NOMO-1 (cell line): ENCODE data around the gene UNC13C.

ENCODE experiments used
- DNase-seq, 2 experiments: peaks; one replicate each; lab custom pipeline; 2025; ENCODE audit not compliant: unreplicated experiment in 2 of 2; lab: John Stamatoyannopoulos, UW

Gene UNC13C

DNA sequence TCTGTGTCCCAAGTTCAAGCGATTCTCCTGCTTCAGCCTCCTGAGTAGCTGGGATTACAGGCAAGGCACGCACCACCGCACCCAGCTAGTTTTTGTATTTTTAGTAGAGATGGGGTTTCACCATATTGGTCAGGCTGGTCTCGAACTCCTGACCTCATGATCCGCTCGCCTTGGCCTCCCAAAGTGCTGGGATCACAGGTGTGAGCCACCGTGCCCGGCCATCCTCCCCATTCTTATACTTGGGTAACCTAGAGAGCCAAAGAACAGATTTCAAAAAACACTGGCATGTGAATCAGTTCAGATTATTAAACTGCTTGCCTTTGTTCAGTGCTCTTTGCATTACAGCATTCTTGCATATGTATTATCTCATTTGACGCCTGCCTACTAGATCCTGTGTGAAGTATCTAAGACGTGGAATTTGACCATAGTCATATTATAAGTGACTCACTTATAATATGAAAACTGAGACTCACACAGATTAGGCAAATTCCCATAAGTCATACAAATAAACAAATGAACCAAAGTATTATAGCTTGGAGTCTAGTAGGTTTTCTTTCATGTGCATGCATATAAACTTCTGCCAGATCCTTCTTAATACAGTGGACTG lies 123.5 kb downstream of the UNC13C start:
- no peak for DNase-seq

DNA sequence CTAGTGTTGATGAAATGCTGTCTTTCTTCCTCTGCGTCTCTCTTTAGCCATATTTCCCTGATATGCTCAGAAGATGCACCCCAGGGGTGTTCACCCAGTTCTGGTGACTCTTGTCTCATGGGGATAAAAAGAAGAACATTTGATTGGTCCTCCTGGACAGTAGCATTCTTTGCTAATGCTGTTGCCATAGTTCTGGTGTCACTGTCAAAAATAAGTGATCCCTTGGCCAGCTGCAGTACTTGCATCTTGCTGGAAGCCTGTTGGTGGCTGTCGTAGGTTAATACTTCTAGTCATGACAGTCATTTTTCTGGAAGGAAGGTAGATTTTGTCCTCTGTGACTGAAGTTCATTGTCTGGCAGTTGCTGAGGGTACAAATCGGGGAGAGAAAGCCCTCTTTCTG lies 124.5 kb downstream of the UNC13C start:
- no peak for DNase-seq

DNA sequence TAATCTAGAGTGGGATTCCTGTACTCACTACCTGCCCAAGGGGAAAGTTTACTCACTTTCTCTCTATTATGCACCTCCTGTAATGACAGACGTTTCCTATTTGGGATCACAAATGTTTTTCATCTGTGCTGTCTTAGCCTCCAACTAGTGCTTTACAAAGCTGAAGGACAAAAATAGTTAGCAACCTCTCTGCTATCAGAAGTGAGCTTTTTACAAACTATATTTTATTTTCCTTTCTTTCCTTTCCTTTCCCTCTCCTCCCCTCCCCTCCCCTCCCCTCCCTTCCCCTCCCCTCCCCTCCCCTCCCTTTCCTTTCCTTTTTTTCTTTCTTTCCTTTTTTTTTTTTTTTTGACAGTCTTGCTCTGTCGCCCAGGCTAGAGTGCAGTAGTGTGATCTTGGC lies 130.8 kb downstream of the UNC13C start:
- DNase-seq, result no peak

DNA sequence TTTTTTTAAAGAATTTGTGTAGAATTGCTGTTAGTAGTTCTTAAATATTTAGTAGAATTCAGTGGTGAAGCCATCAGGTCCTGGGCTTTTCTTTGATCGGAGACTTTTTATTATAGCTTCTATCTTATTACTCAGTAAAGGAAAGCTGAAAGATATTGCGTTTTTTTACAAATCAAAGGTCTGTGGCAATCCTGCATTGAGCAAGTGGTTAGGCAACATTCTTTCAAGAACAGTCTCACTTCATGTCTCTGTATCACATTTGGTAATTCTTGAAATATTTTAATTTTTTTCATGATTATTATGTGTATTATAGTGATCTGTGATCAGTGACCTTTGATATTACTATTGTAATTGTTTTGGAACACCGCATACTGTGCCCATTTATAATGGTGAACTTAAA lies 140.8 kb downstream of the UNC13C start:
- DNase-seq, result peak; percentile 6 to 79

DNA sequence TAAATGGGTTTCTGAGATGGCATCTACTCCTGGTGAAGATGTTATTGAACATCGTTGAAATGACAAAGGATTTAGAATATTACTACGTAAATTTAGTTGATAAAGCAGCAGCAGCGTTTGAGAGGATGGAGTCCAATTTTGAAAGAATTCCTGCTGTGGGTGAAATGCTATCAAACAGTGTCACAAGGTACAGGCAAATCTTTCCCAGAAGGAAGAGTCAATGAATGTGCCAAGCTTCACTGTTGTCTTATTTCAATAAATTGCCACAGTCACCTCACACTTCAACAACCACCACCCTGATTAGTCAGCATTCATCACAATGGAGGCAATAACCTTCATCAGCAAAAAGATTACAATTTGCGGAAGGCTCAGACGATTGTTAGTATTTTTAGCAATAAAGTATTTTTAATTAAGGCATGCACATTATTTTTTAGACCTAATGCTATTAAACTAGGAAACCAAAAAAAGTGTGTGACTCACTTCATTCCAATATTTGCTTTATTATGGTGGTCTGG lies 142.8 kb downstream of the UNC13C start:
- DNase-seq, result no peak

DNA sequence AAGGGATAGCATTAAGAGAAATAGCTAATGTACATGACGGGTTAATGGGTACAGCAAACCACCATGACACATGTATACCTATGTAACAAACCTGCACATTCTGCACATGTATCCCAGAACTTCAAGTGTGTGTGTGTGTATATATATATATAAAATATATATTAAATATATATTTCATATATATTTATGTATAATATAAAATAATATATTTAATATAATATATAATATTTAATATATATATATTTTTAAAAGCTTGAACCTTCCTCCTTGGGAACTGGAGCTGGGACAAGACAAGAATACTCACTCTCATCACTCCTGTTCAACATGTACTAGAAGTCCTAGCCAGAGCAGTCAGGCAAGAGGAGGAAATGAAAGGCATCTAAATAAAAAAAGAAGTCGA lies 149.3 kb downstream of the UNC13C start:
- DNase-seq, result no peak

DNA sequence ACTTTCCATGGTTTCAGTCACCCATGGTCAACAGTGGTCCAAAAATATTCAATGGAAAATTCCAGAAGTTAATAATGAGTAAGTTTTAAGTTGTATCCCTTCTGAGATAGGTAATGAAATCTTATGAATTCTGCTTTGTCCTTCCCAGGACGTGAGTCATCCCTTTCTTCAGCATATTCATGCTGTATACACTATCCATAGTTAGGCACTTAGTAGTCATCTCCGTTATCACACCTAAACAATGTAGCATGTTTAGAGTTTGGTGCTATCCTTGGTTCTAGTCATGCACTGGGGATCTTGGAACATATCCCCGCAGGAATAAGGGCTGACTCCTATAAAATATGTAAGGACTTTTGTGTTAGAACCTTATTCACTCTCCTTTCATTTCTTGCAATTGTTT lies 153.2 kb downstream of the UNC13C start:
- no peak for DNase-seq

DNA sequence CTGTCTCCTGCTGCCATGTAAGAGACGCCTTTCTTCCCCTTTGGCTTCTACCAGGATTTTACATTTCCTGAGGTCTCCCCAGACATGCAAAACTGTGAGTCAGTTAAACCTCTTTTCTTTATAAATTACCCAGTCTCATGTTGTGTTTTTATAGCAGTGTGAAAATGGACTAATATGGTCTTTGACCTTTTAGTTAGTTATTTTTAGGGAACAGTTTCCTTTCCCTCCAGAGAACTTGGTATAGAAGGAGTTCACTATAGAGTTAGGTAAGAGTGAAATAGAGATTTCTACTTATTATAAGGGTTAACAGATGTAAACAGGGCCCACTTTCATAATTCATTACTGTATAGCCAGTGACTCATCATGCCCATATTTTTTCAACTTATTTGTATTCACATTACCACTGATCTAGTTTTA lies 170.9 kb downstream of the UNC13C start:
- peak in 1 of 2 experiments; percentile 42 for DNase-seq

DNA sequence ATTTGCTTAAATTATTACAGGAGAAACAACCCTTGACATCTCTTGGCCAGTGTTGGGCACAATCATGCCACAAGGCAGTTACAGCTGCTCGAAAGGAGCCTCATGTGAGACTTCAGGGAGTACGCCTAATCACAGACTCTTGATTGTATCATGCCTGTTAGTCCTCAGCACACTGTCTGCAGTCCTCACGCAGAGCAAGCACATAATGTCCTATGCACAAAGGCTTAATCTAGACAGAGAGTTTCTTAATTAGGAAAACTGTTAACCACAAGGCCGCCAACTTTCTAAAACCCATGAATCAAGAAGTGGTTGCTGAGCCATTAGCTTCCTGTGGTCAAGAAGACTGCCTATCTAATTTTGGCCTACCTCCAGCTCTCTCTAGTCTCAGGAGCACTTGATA lies 172.0 kb downstream of the UNC13C start:
- peak; percentile 87 to 95 for DNase-seq

DNA sequence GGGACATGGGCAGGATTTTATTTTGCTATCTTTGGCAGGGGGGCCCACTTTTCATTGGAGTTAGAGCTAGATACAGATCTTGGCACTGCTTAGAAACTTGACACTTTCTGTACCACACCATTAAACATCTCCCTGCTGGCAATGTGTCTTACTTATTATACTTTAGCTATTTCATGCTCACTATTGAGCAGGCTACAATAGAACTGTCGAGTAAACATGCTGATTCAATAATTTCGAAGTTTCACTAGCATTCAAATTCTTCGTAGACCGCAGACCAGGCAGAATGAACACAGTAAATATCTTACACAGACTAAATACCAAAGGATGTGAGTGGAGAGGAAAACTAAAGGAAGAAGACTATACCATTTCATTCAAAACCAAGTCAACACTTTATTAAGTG lies 180.8 kb downstream of the UNC13C start:
- no peak for DNase-seq

DNA sequence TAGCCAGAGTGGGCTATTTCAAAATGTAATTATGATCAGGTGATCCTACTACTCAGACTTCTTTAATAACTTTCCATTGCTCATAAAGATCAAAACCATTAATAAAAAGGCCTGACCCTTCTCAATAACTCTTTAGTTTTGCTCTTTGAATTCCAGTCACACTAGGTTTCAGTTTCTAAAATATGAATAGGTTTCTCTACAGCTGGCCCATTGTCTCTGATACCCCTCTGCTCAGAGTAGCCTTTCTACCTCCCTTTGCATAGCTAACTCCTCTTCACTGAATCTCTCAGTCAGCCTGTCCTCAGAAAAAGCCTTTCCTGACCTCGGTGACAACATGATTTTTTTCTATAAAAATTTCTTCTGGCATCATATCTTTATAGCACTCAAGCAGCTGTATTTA lies 209.1 kb downstream of the UNC13C start:
- no peak for DNase-seq

DNA sequence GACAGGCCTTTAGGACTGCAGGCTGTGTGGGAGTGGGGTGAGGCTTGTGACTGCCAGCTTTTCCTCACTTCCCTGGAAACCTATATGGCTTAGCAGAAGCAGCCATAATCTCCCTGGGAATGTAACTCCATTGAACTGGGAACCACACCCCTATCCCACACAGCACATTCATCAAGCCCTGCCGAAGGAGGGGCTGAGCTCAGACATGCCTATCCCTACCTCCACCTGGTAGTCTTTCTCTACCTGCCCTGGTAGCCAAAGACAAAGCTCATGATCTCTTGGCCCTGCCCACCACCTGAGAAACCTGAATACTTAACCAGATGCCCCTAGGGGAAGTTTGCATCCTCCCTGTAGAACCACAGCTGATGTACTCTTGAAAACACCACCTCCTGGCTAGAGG lies 219.8 kb downstream of the UNC13C start:
- no peak for DNase-seq

DNA sequence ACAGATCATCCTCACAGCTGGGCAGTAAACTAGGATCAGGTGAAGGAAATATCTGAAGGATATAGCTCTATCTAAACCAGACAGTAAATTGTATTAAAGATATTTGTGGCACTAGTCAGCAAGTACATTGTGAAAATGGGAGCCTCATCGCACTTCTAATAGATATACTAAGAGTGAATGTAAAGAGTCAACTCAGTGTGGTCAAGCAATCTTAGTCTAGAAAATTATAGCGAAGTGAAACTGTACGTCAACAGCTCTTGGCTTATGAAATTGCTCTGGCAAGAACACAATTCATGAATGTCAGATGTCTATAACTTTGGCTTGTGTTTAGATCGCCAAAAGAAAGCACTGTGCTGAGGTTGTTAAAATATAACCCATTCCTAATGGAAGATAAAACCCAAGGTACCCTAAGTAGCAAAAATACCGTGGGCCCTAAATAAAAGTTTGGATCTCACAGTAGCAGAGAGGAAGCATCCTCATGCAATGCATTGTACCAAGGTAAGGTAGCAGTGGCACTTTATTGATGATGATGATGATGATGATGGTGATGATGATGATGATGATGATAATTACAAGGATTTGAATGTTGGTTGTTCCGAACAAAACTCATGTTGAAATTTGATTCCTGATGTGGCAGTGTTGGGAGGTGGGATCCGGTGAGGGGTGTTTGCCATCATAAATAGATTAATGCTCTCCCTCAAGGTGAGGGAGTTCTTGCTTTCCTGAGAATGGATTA lies 228.5 kb downstream of the UNC13C start:
- peak; percentile 61 to 87 for DNase-seq

DNA sequence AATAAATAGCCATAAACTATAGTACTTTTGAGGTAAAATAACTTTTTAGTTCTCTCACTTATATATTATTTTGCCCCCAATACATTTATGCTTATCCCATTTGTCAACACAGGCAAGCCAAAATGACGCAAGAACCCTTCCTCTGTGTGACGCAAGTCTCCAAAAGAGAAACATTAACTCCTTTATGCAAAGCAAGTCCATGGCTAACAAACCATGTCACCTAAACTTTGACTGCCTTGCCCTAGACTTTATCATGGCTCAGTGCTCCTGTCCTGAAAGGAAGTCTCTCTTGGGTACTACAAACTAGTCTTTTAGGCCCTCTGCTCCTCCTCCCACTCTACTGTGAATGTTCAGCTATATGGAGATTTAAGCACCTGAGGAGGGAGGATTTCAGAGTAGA lies 230.5 kb downstream of the UNC13C start:
- peak; percentile 24 to 30 for DNase-seq

DNA sequence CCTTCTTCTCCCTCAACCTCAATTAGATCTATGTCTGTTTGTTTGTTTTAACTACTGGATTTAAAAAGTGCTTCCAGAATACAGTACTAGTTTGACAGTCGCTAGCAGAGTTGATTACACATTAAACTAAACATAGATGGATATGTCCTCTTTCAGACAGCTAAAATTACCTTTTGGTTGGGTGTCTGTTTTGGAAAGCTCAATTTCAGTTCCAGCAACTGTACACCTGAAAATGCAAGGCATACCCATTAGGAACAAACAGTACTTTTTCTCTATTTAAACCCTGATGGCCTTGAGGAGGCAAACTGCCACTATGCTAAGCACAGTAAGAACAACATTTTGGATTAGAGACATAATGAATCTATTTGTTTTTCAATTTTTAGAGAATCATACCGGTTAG lies 234.4 kb downstream of the UNC13C start:
- DNase-seq, result no peak

DNA sequence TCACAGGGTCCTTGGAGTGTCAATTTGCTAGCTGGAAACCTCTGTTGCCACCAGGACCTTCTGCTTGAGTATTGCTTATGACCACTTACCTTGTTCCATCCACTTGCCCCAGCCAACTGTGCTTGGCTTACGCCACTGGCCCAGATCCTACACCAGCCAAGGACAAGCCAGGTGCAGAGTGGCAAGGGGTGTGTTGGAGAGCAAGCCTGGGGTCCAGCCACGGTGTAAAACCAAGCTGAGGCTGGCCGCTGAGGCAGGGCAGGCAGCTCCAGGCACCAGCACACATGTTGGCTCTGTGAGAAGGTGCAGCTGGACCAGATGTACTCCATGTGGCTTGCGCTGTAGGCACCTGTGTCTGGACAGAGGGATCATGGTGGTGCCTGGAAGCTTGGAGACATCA lies 248.2 kb downstream of the UNC13C start:
- no peak for DNase-seq

DNA sequence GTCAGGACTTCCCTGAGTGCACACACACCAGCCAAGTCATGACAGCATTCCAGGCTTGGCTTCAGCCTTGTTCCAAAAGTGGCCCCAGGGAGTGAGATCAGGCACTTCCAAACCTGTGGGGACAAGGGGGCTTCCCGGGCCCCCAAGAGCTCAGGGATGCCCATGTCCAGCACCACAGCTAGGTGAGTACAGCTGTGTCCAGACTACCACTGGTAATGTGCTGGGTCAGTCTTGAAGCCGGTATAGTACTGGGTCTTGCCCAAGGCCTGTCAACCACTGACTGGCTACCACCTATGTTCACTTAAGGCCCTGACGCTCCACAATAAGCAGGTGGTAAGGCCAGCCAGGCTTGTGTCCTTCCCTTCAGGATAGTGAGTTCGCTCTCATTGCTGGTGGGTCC lies 249.3 kb downstream of the UNC13C start:
- no peak for DNase-seq

DNA sequence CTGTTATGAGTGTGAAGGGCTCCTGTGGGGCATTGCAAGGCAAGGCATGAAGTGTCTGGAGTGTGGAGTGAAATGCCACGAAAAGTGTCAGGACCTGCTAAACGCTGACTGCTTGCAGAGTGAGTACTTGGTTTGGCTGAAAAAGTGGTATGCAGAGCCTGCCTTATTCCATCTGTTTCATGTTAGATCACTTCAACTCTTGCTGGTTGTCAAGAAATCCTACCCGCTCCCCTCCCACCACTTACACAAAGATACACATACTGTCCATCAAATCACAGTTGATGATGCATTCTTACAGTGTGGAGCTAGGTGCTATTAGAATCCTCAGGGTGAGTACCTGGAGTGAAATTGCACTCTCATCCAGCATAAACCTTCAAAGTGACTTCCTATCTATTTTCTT lies 272.1 kb downstream of the UNC13C start:
- DNase-seq, result no peak

DNA sequence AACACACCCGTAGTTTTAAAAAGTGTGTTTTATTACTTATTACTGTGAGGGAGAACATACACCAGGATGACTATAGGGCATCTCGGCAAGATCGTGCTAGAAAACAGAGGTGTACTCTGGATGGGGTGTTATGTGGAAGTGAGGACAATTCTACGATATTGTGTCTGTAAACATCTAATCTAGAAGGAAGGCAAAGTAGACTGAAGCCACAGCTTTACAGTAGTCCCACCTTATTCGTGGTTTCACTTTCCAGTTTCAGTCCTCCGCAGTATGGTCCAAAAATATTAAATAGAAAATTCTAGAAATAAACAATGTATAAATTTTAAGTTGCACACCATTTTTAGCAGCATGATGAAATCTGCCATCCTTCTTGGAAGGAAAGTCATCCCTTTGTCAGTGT lies 277.9 kb downstream of the UNC13C start:
- DNase-seq, result no peak

DNA sequence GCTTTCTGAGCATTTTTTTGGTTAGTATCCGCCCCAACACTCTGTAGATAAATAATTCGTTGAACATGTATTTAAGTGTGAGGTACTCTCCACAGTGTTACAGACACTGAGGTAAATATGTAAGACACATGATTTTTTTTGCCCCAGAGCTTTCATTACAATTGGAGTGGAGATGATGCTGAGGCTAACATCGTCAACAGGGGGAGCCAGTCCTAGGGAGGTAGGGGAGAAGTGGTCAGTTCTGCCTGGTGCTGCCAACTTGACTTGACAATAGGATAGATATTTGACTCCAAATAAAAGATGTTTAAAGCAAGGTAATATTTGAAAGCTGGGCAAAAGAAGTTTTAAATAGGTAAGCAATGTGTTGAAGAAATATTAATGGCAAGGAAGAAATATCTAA lies 295.7 kb downstream of the UNC13C start:
- DNase-seq, result peak in 1 of 2 experiments; percentile 7

DNA sequence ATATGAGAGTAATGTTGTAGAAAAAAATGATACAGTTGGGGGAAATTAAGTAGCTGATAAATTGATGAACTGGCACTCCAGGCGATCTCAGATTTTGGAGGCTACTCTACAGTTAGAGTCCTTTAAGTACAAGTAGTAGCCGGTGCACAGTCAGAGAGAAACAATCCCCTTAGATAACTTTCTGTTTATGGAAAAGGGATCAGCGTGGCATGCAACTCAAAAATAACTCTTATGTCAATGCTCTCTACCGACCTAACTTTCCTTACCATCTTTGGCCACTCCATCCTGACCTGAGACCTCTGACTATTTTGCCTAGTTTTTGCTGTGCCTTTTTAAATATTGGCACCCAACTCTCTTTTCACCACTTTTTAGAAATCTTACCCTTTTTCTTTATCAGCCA lies 299.6 kb downstream of the UNC13C start:
- DNase-seq, result no peak

DNA sequence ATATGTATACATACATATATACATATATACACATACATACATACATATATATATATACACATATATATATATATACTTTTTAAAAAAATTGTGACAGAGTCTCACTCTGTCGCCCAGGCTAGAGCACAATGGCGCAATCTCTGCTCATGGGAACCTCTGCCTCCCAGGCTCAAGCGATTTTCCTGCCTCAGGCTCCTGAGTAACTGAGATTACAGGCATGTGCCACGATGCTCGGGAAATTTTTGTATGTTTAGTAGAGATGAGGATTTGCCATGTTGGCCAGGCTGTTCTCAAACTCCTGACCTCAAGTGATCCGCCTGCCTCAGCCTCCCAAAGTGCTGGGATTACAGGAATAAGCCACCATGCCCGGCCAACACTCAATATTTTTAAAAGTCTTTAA lies 302.5 kb downstream of the UNC13C start:
- no peak for DNase-seq
